ENCODE results near the gene NANP.
"Not testable (repeated sequence)": the region's sequence is repeated elsewhere in the genome, so short reads cannot be mapped to it uniquely, and the experiment has no call there.

Gene NANP

DNA sequence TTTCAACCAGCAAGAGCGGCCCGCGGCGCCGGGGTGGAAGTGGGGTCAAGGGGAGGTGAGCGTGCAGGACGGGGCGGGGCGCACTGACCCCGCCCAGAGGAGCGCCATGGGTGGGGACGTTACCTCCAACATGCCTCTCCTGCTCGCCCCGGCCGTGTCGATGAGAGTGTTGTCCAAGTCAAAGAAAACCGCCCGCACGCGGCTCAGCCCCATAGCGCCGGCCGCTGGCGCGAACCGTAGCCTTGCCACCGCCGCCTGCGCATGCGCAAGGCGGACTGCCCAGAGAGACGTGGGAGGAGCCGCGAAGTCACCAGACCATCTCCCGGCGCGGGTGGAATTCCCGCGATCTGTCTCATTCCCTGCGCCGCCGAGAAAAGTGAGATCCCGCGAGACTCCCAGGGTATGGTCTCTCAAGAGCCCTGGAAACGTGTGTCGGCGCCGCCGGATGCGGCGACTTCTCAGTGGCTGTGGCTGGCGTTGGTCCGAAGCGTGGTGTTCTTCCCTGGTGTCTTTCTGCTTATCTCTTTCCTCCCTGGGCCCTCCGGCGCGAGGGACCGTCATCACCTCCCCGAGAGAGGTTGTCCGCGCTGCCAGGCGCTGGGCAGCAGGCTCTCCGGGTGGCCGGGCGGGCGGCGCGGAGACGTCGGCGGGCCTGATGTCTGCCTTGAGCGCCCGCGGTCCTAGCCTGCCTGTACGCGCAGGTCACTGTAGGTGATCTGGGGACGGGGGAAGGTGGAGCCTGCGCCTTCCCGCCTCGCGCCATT, at the start of gene NANP:
Gene NANP (minus strand): TSS at position 279 of the 764 bp plus-strand sequence. CDS start 66 bp downstream, at position 213.
- peak; percentile 70 for DNase-seq

- DNase-seq, result no peak
Measured at GRCh38 chr20:25672659-25673235, 48.9 kb upstream of the NANP start.

DNA sequence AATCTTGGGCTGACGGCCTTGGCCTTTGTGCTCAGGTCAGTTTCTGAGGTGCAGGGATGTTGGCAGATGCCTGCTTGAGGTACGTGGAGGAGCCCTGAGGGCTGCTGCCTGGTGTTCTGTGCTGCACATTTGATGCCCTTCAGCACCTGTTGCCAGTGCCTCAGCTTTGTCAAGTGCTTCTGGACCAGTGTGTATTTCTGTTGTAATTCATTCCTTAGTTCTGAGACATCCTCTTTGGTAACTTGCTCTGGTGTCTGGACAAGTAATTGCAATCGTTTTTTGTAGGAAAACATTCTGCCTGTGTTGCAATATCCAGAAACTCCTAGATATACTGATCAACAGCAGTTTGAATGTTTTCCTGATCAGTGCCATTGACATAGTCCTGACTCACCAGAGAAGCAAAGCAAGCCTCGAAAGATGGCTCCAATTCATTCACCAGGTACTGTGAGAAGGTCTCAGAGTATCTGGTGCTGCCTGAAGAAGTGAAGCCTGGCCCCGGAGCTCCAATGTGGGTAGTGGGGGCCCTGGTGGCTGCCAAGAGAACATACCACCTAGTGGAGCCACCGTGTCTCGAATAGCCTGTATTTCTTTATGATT, 46.1 kb upstream of the NANP start:
- DNase-seq, result no peak

GRCh38 chr20:25668446-25668845, 44.6 kb upstream of the NANP start:
- no peak for DNase-seq

- DNase-seq, result no peak
Measured at GRCh38 chr20:25659999-25660398, 36.2 kb upstream of the NANP start.

- DNase-seq, result no peak
Measured at GRCh38 chr20:25654487-25654886, 30.7 kb upstream of the NANP start.

GRCh38 chr20:25652866-25653265, 29.1 kb upstream of the NANP start:
- not testable (repeated sequence) for DNase-seq

- no peak for DNase-seq
Measured at GRCh38 chr20:25644814-25645213, 21.0 kb upstream of the NANP start.

GRCh38 chr20:25643716-25644115, 19.9 kb upstream of the NANP start:
- no peak for DNase-seq

GRCh38 chr20:25637247-25637646, 13.4 kb upstream of the NANP start:
- no peak for DNase-seq

- no peak for DNase-seq
Measured at GRCh38 chr20:25632940-25633790, 9.4 kb upstream of the NANP start.

DNA sequence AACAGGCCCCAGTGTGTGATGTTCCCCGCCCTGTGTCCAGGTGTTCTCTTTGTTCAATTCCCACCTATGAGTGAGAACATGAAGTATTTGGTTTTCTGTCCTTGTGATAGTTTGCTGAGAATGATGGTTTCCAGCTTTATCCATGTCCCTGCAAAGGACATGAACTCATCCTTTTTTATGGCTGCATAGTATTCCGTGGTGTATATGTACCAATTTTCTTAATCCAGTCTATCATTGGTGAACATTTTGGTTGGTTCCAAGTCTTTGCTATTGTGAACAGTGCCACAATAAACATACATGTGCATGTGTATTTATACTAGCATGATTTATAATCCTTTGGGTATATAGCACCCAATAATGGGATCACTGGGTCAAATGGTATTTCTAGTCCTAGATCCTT, 6.8 kb upstream of the NANP start:
- not testable (repeated sequence) for DNase-seq

DNA sequence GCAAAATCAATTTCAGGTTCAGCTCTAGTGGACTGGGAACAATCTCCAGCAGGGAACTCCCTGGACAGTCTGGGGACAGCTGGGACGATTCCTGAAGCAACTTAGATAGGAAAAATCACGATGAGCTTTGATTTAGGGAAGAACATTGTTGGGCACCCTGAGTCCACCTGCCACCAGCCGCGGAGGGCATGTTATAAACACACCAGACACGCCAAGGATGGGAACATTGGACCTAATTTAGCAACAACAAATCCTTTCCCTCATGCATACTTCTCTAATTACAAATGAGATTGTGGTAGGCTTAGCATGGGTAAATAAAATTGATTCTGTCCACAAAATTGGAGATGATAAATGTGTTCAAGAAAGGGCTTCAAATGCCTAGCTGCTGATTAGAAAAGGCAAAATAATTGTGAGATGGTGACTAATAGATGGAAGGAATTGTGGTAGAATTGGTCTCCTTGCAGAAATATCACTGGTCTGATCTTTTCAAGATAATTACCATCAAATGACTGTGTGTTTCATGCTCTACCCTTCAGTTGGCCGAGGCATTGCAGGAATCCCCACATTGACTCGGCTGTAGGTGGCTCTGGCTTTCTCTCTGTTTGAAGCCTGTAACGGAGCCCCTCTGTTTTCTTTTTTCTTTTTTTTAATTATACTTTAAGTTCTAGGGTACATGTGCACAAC, 6.1 kb upstream of the NANP start:
- DNase-seq, result no peak

GRCh38 chr20:25626779-25627178, 3.0 kb upstream of the NANP start:
- no peak for DNase-seq

GRCh38 chr20:25624500-25624939, 706 bp upstream of the NANP start:
- DNase-seq, result no peak

- peak; percentile 11 for DNase-seq
Measured at GRCh38 chr20:25623225-25623735, 534 bp downstream of the NANP start.

GRCh38 chr20:25622450-25623224, 1.2 kb downstream of the NANP start:
- no peak for DNase-seq

- no peak for DNase-seq
Measured at GRCh38 chr20:25622049-25622448, 1.8 kb downstream of the NANP start.

DNA sequence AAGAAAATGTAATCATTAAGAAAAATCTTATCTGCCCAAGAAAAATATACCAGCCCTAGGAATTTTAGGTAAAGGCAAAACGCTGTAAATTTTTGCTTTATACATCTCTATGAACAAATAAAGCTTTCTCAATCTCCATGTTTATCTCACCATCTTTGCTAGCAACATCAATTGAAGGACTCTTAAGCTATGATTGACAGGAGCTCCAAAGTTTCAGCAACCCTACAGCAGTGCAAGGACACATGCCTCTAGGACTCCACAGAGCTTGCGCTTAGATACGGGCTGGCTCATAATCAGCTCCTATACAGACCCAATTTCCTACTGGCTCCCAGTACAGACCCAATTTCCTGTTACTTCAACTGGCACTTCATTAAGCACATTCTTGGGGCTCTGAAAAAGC, 4.3 kb downstream of the NANP start:
- DNase-seq, result no peak

GRCh38 chr20:25608774-25609173, 15.0 kb downstream of the NANP start:
- DNase-seq, result no peak

DNA sequence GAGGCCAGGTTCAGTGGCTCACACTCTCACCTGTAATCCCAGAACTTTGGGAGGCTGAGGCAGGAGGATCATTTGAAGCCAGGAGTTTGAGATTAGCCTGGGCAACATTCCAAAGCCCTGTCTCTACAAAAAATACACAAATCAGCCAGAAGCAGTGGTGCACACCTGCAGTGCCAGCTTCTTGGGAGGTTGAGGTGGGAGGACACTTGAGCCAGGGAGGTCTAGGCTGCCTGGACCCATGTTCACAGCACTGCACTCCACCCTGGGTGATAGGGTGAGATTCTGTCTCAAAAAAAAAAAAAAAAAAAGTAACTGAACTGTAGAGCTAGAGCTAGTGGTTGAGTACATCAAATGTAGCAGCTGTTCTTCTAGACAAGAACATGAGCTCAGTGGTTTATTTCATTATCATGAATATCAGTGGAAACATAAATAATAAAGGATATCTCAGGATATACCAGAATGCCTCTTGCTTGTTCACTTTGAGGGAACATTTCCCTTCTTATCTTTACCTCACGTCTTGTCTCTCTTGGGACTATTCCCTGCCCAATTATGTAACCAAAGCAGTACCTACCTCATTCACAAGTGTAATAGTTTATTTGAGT, 17.6 kb downstream of the NANP start:
- no peak for DNase-seq

Data from activated gamma-delta T cell treated with Interleukin-2 at 50 U/mL for 16 hours (primary cell).